ENCODE results near the gene KIF26B. TPM values are rescaled to one million over a fixed set of nuclear protein-coding genes. Genes with fewer than 3 reads are reported as not detected.

The KIF26B gene
- total RNA-seq, 6 experiments from 2014 or later, result 0.31 to 0.55 (median 0.35) TPM

DNA sequence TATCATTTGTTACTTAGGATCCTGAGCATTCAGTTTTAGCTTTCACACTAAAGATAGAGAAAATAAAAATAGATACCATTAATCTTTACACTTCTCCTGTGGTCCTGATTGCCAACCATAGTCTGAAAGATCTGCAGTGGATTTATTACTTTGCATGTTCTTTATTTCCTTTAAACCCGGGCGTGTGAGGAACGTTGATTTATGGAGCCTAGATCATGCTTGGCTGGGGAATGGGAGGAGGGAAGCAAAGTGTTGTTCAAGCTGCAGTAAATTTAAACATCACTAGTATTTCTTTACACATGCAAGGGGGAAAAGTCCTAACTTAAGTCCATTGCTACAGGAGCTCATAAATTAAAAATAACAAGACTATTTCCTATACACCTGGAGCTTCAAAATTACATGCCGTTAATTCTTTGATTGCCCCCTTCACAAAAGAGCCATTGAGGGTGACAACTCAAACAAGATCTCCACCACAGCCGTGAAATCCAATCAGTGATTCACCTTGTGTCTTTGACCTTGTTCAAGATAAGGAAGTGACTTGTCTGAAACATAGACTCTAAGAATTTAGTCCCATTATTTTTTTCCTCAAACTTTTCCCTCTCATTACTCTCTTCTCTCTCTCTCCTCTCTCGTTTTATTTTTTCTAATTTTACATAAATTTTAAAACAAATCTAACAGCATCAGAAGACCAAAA lies 282.7 kb downstream of the KIF26B start:
- intact Hi-C loops (cut with DNase I), result no loop called here

DNA sequence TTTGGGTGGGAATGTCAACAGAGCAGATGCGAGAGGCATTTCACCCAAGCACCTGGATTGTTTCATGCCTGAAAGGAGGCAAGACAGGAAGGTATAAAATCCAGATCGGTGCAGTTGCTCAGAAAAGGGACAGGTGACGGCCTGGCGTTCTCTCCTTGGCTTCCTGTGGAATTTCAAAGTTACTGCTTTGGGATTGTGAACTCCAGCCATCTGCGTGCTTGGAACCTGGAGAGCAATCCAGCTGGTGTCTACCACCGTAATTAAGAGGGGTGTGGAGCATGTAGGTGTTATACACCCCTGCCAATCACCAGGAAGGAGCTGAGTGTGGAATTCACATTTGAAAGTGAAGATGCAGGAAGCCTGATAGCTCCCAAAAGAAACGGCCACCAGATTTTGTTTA lies 286.1 kb downstream of the KIF26B start:
- Histone ChIP-seq H3K27ac (no peak overlapping the region), H3K4me1 (no peaks in the 10 kb centered on the region), H3K4me3 (no peak overlapping the region), H3K9me3 (no peaks in the 10 kb centered on the region), H3K36me3 (no peaks in the 10 kb centered on the region), H3K27me3 (no peaks in the 10 kb centered on the region)
- 30% methylated on average over 5 of the region's 7 CpGs for WGBS (ENCODE audit: insufficient coverage, low coverage, low lambda C conversion rate, missing lambda C conversion rate)
- TF ChIP-seq, protein P1, sequence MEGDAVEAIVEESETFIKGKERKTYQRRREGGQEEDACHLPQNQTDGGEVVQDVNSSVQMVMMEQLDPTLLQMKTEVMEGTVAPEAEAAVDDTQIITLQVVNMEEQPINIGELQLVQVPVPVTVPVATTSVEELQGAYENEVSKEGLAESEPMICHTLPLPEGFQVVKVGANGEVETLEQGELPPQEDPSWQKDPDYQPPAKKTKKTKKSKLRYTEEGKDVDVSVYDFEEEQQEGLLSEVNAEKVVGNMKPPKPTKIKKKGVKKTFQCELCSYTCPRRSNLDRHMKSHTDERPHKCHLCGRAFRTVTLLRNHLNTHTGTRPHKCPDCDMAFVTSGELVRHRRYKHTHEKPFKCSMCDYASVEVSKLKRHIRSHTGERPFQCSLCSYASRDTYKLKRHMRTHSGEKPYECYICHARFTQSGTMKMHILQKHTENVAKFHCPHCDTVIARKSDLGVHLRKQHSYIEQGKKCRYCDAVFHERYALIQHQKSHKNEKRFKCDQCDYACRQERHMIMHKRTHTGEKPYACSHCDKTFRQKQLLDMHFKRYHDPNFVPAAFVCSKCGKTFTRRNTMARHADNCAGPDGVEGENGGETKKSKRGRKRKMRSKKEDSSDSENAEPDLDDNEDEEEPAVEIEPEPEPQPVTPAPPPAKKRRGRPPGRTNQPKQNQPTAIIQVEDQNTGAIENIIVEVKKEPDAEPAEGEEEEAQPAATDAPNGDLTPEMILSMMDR (IDR thresholded peaks at IDR 0.05), result no peak
- TF ChIP-seq POLR2A (IDR thresholded peaks at IDR 0.05), result no peak
- ATAC-seq (no peak), DNase-seq (no peak)
- intact Hi-C loops (cut with DNase I), result no loop called here

More for the DNA sequence above, 282.7 kb downstream of the KIF26B start:
- Histone ChIP-seq H3K27me3 (no peaks in the 10 kb centered on the region), H3K27ac (no peak overlapping the region), H3K4me3 (no peak overlapping the region), H3K9me3 (no peaks in the 10 kb centered on the region), H3K4me1 (no peaks in the 10 kb centered on the region), H3K36me3 (no peaks in the 10 kb centered on the region)
- TF ChIP-seq, protein P1 (IDR thresholded peaks at IDR 0.05), result no peak
- ATAC-seq (no peak), DNase-seq (no peak)
- WGBS (ENCODE audit: insufficient coverage, low coverage, low lambda C conversion rate, missing lambda C conversion rate), result 33% methylated on average over 6 of the region's 6 CpGs

DNA sequence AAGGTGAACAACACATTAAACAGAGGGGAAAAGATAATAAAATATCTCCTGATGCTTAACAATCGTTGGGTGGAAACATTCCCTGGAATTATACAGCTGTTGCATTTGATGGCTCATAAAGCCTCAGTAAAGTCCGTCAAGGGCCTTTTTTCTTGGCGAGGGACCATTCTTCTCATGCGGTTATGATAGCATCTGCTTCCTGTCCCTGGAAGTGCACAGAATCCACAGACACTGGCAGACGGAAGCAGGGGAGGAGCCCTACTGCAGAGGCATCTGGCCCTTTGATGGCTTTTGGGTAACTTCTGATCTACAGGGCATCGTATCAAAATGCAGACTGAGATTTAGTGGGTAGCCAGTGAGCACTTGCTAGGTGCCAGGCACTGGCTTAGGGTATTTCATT lies 286.9 kb downstream of the KIF26B start:
- ATAC-seq (peak; percentile 21 to 36 (median 31)), DNase-seq (no peak)
- Histone ChIP-seq H3K9me3 (no peaks in the 10 kb centered on the region), H3K36me3 (no peaks in the 10 kb centered on the region), H3K4me3 (no peak overlapping the region), H3K27me3 (no peaks in the 10 kb centered on the region), H3K27ac (no peak overlapping the region), H3K4me1 (no peaks in the 10 kb centered on the region)
- 30% methylated on average over 5 of the region's 6 CpGs for WGBS (ENCODE audit: insufficient coverage, low coverage, low lambda C conversion rate, missing lambda C conversion rate)
- TF ChIP-seq, protein P1 (IDR thresholded peaks at IDR 0.05), result no peak
- no peak for TF ChIP-seq POLR2A (IDR thresholded peaks at IDR 0.05)
- intact Hi-C loops (cut with DNase I), result no loop called here

DNA sequence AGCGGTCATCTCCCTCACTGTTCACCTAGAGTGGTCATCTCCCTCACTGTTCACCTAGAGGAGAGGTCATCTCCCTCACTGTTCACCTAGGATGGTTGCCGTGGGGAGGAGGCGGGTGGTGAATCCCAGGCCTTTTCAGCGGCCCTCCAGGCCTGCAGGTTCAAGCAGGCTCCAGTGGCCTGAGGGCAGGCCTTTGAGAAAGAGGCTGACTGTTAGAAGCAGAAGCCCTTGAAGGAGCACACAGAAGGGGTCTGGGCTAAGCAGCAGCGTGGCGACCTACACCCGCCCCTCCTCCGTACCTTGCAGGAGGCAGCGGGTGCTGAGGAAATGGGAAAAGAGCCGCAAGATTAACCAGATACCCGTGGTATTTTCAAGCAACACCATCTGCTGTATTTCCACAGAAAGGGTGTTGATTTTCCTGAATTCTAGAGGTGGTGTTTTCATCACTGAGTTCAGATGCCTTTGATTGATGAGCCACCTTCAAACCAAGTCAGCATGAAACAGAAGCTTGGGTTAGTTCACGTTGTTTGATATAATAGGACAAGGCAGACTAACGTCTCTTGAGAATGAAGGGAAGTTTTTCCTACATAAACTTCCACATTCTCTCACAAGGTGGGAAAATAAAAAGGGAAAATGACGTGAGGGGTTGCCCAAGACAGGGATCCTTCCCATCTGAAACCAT lies 289.5 kb downstream of the KIF26B start:
- DNase-seq (no peak), ATAC-seq (no peak)
- no peaks in the 10 kb centered on the region for H3K27me3 ChIP-seq
- WGBS (ENCODE audit: insufficient coverage, low coverage, low lambda C conversion rate, missing lambda C conversion rate), result 53% methylated on average over 11 of the region's 14 CpGs
- no peak overlapping the region for H3K27ac ChIP-seq
- H3K4me3 ChIP-seq, result no peak overlapping the region
- no peaks in the 10 kb centered on the region for H3K36me3 ChIP-seq
- no peaks in the 10 kb centered on the region for H3K9me3 ChIP-seq
- no peaks in the 10 kb centered on the region for H3K4me1 ChIP-seq
- TF ChIP-seq, protein P1 (IDR thresholded peaks at IDR 0.05), result no peak
- no peak for TF ChIP-seq POLR2A (IDR thresholded peaks at IDR 0.05)
- intact Hi-C loops (cut with DNase I), result no loop called here
